ENCODE measurements around the gene SEC61A1. TPM values are rescaled to one million over a fixed set of nuclear protein-coding genes. Genes with fewer than 3 reads are reported as not detected.
A peak's percentile ranks its signal among the peaks of the same experiment; 100 is the strongest.

SEC61A1 gene
- total RNA-seq, 2 donors from 2014 or later, result 162 to 181 TPM

DNA sequence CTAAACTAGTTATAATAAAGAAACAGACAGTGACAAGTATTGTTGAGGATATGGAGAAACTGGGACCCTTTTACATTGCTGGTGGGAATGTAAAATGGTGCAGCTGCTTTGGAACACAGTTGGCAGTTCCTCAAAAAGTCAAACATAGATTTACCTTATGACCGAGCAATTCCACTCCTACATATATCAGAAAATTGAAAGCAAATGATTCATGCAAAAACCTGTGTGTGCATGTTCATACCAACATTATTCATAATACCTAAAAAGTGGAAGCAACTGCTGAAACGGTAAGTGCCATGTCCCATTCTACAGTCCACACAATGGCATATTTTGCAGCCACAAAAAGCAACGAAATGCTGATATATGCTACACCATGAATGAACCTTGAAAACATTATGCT, 12.2 kb upstream of the SEC61A1 start:
- no peak overlapping the region for H3K27ac Mint-ChIP-seq
- no peak for ATAC-seq

DNA sequence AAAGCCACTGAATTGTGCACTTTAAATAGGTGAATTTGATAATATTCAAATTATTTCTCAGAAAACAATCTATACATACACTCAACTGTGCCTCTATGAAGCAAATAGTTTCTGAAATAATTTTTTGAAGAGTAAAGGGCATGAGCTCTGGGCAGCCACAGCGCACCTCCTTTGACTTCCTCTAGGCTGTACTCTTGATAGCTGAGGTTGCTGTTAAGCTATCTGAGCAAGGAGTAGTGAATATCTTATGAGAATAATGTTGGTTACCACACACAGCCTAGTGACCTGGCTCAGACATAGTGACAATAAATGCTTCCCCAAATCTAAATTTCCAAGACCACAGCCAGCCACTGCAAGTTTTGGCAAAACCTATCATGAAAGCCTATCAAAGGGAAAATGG, 11.6 kb upstream of the SEC61A1 start:
- ATAC-seq (no peak), DNase-seq (no peak)
- H3K27ac Mint-ChIP-seq, result no peak overlapping the region
- H3K36me3 Mint-ChIP-seq (ENCODE audit: low read depth), result peaks cover 2% of the 10 kb centered on the region
- peaks cover 16% of the 10 kb centered on the region for H3K27me3 Mint-ChIP-seq
- H3K9me3 ChIP-seq (ENCODE audit: control insufficient read depth, low read length, poor library complexity, severe bottlenecking), result no peaks in the 10 kb centered on the region
- H3K4me1 Mint-ChIP-seq, result no peaks in the 10 kb centered on the region
- no peak overlapping the region for H3K4me3 Mint-ChIP-seq

More for the DNA sequence above, 12.2 kb upstream of the SEC61A1 start:
- Mint-ChIP-seq H3K4me1 (no peaks in the 10 kb centered on the region), H3K27me3 (peaks cover 21% of the 10 kb centered on the region), H3K4me3 (no peak overlapping the region), H3K36me3 (ENCODE audit: low read depth) (peaks cover 2% of the 10 kb centered on the region)
- no peak for DNase-seq
- H3K9me3 ChIP-seq (ENCODE audit: control insufficient read depth, low read length, poor library complexity, severe bottlenecking), result no peaks in the 10 kb centered on the region

DNA sequence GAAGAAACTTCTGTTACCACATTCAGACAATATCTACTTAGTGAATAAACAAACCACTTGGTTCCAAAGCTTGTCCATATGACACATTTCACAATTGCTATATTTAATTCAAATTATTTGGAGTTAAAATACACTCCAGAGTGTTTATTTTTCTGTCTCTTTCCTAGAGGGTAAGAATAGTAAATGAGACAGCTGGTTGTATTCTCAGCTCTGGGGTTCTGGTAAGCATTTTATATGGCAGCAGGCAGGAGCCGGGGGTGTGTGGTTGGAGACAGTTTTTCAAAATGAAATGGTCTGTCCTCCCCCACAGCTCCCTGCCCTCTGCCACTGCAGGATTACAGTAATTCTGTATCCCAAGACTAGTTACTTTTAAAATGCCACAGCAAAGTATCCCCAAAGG, 10.9 kb upstream of the SEC61A1 start:
- Mint-ChIP-seq H3K4me1 (no peaks in the 10 kb centered on the region), H3K27me3 (peaks cover 22% of the 10 kb centered on the region), H3K36me3 (ENCODE audit: low read depth) (peaks cover 2% of the 10 kb centered on the region), H3K27ac (no peak overlapping the region), H3K4me3 (no peak overlapping the region)
- DNase-seq, result no peak
- H3K9me3 ChIP-seq (ENCODE audit: control insufficient read depth, low read length, poor library complexity, severe bottlenecking), result no peaks in the 10 kb centered on the region
- ATAC-seq, result no peak

DNA sequence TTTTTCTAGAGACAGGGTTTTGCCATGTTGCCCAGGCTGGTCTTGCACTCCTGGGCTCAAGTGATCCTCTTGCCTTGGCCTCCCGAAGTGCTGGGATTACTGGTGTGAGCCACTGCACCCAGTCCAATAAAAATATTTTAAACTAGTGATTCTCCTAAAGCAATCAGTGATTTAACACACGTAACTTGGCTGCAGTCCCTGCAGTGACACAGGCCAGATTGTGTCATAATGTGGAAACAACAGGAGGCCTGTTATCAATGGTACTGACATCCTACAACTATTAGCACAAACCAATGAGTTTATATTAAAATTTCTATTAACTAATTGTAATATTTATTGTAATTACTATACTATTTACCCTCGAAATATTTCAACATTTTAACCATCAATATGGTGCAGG, 1.6 kb upstream of the SEC61A1 start:
- no peaks in the 10 kb centered on the region for H3K9me3 ChIP-seq (ENCODE audit: control insufficient read depth, low read length, poor library complexity, severe bottlenecking)
- Mint-ChIP-seq H3K4me3 (peak overlapping the region; percentile 97), H3K4me1 (peaks cover 36% of the 10 kb centered on the region), H3K36me3 (ENCODE audit: low read depth) (peaks cover 8% of the 10 kb centered on the region), H3K27me3 (peaks cover 14% of the 10 kb centered on the region), H3K27ac (no peak overlapping the region)
- ATAC-seq, result no peak
- DNase-seq, result no peak

GRCh38 chr3:128051459-128051836, 789 bp upstream of the SEC61A1 start:
- Mint-ChIP-seq H3K4me3 (peak overlapping the region; percentile 97), H3K27ac (peak overlapping the region; percentile 98), H3K36me3 (ENCODE audit: low read depth) (peaks cover 8% of the 10 kb centered on the region), H3K4me1 (peaks cover 38% of the 10 kb centered on the region), H3K27me3 (peaks cover 7% of the 10 kb centered on the region)
- ATAC-seq, result no peak
- no peak for DNase-seq
- no peaks in the 10 kb centered on the region for H3K9me3 ChIP-seq (ENCODE audit: control insufficient read depth, low read length, poor library complexity, severe bottlenecking)

GRCh38 chr3:128052595-128053351, 536 bp downstream of the SEC61A1 start:
- ATAC-seq (no peak), DNase-seq (no peak)

GRCh38 chr3:128053614-128054013, 1.4 kb downstream of the SEC61A1 start:
- DNase-seq, result no peak
- Mint-ChIP-seq H3K4me1 (peaks cover 42% of the 10 kb centered on the region), H3K27ac (peak overlapping the region; percentile 98), H3K36me3 (ENCODE audit: low read depth) (peaks cover 8% of the 10 kb centered on the region), H3K4me3 (peak overlapping the region; percentile 97), H3K27me3 (no peaks in the 10 kb centered on the region)
- ATAC-seq, result no peak
- H3K9me3 ChIP-seq (ENCODE audit: control insufficient read depth, low read length, poor library complexity, severe bottlenecking), result no peaks in the 10 kb centered on the region

More at GRCh38 chr3:128052595-128053351, 536 bp downstream of the SEC61A1 start:
- no peaks in the 10 kb centered on the region for H3K9me3 ChIP-seq (ENCODE audit: control insufficient read depth, low read length, poor library complexity, severe bottlenecking)
- H3K27me3 Mint-ChIP-seq, result no peaks in the 10 kb centered on the region
- peaks cover 8% of the 10 kb centered on the region for H3K36me3 Mint-ChIP-seq (ENCODE audit: low read depth)
- peaks cover 42% of the 10 kb centered on the region for H3K4me1 Mint-ChIP-seq
- H3K4me3 Mint-ChIP-seq, result peak overlapping the region; percentile 97
- peak overlapping the region; percentile 98 for H3K27ac Mint-ChIP-seq

DNA sequence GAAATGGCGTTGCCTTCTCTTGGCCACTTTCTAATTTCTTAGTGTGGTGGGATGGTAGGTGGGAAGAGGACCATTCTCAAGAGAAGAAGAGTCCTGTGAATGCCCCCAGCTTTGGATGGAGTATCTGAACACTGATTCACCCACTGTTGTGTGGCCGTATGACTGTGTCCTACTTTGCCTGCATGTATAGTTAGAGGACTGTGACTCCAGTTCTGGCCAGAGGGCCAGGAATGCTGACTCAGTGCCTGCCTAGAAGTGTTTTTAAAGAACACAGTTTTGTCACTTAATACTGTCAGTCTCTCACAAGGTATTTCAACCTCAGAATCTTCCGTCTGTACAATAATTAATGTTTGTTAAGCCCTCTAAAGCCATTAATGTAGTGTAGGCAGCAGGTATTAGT, 2.1 kb downstream of the SEC61A1 start:
- Mint-ChIP-seq H3K27me3 (no peaks in the 10 kb centered on the region), H3K4me1 (peaks cover 42% of the 10 kb centered on the region), H3K4me3 (peak overlapping the region; percentile 97), H3K36me3 (ENCODE audit: low read depth) (peaks cover 8% of the 10 kb centered on the region), H3K27ac (peak overlapping the region; percentile 98)
- DNase-seq, result no peak
- ATAC-seq, result no peak
- no peaks in the 10 kb centered on the region for H3K9me3 ChIP-seq (ENCODE audit: control insufficient read depth, low read length, poor library complexity, severe bottlenecking)

- Mint-ChIP-seq H3K36me3 (ENCODE audit: low read depth) (peaks cover 13% of the 10 kb centered on the region), H3K27me3 (no peaks in the 10 kb centered on the region), H3K4me3 (no peak overlapping the region), H3K27ac (no peak overlapping the region), H3K4me1 (peaks cover 39% of the 10 kb centered on the region)
- ATAC-seq, result no peak
- H3K9me3 ChIP-seq (ENCODE audit: control insufficient read depth, low read length, poor library complexity, severe bottlenecking), result no peaks in the 10 kb centered on the region
- no peak for DNase-seq
These were observed 4.0 kb downstream of the SEC61A1 start for GRCh38 chr3:128056258-128056657.

GRCh38 chr3:128060473-128061381, 8.5 kb downstream of the SEC61A1 start:
- Mint-ChIP-seq H3K27me3 (no peaks in the 10 kb centered on the region), H3K27ac (peak overlapping the region; percentile 88), H3K36me3 (ENCODE audit: low read depth) (peaks cover 20% of the 10 kb centered on the region), H3K4me1 (peaks cover 21% of the 10 kb centered on the region), H3K4me3 (no peak overlapping the region)
- no peak for DNase-seq
- no peak for ATAC-seq
- H3K9me3 ChIP-seq (ENCODE audit: control insufficient read depth, low read length, poor library complexity, severe bottlenecking), result no peaks in the 10 kb centered on the region

DNA sequence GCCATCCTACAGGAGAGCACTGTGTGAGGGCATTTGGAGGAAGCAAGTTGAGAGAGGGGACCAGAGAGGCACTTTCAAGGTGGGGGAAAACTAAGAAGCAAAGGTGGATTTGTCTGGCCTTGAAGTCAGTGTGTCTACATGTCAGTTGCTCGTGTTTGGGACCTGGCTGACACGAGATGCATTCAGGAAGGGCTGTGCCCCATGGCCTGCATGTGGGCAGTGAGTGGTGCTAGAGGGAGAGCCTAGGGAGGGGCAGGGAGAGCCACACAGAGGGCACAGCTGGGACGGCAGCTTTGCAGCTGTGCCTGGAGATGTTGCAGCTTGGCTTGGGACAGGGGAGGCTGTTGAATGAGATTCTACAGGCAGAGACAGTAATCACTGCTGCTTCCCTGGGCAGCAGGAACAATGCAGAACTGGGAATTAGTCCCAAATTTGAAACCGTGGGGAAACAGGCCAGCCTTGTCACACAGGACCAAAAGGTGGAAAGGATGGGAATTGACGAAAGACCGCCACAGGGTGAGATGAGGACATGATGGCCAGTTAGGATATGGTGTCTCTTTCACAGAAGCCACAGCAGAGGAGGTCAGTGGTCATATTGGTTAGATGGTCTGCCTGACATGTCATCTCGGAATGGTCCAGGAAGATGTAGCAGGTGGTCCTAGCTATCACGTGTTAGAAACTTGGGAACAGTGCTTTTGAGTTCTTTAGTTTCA, 10.0 kb downstream of the SEC61A1 start:
- Mint-ChIP-seq H3K36me3 (ENCODE audit: low read depth) (peaks cover 20% of the 10 kb centered on the region), H3K27me3 (no peaks in the 10 kb centered on the region), H3K4me1 (peaks cover 17% of the 10 kb centered on the region), H3K4me3 (no peak overlapping the region), H3K27ac (peak overlapping the region; percentile 88)
- DNase-seq (no peak), ATAC-seq (peak; percentile 28)
- no peaks in the 10 kb centered on the region for H3K9me3 ChIP-seq (ENCODE audit: control insufficient read depth, low read length, poor library complexity, severe bottlenecking)

DNA sequence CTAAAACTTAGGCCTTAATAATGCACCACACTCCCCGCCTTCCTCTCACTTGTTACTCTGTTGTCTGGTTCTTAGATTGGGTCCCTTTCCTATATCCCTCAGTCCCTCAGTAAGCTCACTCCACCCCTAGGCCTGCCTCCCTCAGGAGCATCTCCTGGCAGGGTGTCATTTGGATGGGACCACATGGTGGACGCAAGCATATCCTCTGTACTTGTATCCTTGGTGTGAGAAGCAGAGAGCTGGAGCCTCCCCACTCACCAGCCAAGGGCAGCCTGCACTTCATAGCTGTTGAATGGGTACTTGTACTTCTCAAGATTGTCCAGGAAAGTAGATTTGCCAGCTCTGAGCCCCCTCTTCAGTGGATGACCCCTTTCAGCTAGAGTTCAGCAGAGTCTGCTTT, 11.6 kb downstream of the SEC61A1 start:
- Mint-ChIP-seq H3K4me1 (peaks cover 21% of the 10 kb centered on the region), H3K4me3 (no peak overlapping the region), H3K27ac (peak overlapping the region; percentile 67), H3K27me3 (no peaks in the 10 kb centered on the region), H3K36me3 (ENCODE audit: low read depth) (peaks cover 30% of the 10 kb centered on the region)
- H3K9me3 ChIP-seq (ENCODE audit: control insufficient read depth, low read length, poor library complexity, severe bottlenecking), result no peaks in the 10 kb centered on the region
- no peak for DNase-seq
- no peak for ATAC-seq

GRCh38 chr3:128064962-128065361, 12.7 kb downstream of the SEC61A1 start:
- H3K27ac Mint-ChIP-seq, result no peak overlapping the region
- H3K27me3 Mint-ChIP-seq, result no peaks in the 10 kb centered on the region
- peaks cover 28% of the 10 kb centered on the region for H3K36me3 Mint-ChIP-seq (ENCODE audit: low read depth)
- H3K4me3 Mint-ChIP-seq, result no peak overlapping the region
- DNase-seq (no peak), ATAC-seq (no peak)
- H3K4me1 Mint-ChIP-seq, result peaks cover 21% of the 10 kb centered on the region
- H3K9me3 ChIP-seq (ENCODE audit: control insufficient read depth, low read length, poor library complexity, severe bottlenecking), result no peaks in the 10 kb centered on the region
